ENCODE data around the gene HDGFL1.

DNA sequence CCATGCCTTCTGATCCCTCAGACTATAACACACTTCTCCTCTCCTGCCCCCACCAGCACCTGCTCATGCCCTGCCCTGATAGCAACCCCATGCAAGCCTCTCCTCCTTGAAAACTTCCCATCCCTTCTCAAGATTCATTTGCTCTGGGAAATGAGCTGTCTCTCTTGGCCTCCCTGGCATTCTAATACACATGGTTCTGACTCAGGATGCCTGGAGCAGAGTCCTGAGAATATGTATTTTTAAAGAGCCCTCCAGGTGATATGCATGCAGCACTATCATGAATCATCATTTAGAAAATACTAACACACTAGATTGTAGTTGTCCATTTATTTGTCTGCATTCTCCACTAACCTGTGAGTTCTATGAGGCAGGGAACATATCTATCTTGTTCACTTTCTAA, 26.6 kb downstream of the HDGFL1 start:
- TF ChIP-seq, protein P1, sequence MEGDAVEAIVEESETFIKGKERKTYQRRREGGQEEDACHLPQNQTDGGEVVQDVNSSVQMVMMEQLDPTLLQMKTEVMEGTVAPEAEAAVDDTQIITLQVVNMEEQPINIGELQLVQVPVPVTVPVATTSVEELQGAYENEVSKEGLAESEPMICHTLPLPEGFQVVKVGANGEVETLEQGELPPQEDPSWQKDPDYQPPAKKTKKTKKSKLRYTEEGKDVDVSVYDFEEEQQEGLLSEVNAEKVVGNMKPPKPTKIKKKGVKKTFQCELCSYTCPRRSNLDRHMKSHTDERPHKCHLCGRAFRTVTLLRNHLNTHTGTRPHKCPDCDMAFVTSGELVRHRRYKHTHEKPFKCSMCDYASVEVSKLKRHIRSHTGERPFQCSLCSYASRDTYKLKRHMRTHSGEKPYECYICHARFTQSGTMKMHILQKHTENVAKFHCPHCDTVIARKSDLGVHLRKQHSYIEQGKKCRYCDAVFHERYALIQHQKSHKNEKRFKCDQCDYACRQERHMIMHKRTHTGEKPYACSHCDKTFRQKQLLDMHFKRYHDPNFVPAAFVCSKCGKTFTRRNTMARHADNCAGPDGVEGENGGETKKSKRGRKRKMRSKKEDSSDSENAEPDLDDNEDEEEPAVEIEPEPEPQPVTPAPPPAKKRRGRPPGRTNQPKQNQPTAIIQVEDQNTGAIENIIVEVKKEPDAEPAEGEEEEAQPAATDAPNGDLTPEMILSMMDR (IDR thresholded peaks at IDR 0.05; ENCODE audit: poor library complexity): no peak
- TF ChIP-seq EZH2 (IDR thresholded peaks at IDR 0.05; ENCODE audit: borderline replicate concordance): no peak
- no peak for TF ChIP-seq EZH2phosphoT487 (IDR thresholded peaks at IDR 0.05; ENCODE audit: low read depth, severe bottlenecking, unreplicated experiment)

All from hepatocyte (in vitro differentiated cells).